MM.1S (cell line): ENCODE data around the gene LLGL1.

ENCODE experiments used
- DNase-seq: peaks from one replicate; pipeline ENCODE4 v3.0.0-alpha.2; 2015
- H2AFZ ChIP-seq: fragments of 300-600 bp; sonication (generic); 2 replicates; pipeline ENCODE4 v1.6.0; 2016; ENCODE audit warnings: antibody characterized with exemption, low read length
- H3F3A ChIP-seq: fragments of 300-600 bp; sonication (generic); 2 replicates; pipeline ENCODE4 v1.6.1; 2016; ENCODE audit warnings: mild to moderate bottlenecking, antibody characterized with exemption, low read length, moderate library complexity, mixed read lengths; ENCODE audit not compliant: insufficient read depth
- H3K27ac ChIP-seq: fragments of 300-600 bp; sonication (generic); 2 replicates; pipeline ENCODE4 v1.5.1; 2016; ENCODE audit warnings: mild to moderate bottlenecking, low read length
- H3K27me3 ChIP-seq: fragments of 300-600 bp; sonication (generic); replicated peaks from 2 replicates; pipeline ENCODE4 v1.6.0; 2016; ENCODE audit warnings: low read length; ENCODE audit not compliant: insufficient read depth
- H3K36me3 ChIP-seq: fragments of 300-600 bp; sonication (generic); replicated peaks from 2 replicates; pipeline ENCODE4 v1.6.1; 2016; ENCODE audit warnings: mild to moderate bottlenecking, low read length, mixed read lengths; ENCODE audit not compliant: insufficient read depth
- H3K4me1 ChIP-seq: fragments of 300-600 bp; sonication (generic); 2 replicates; pipeline ENCODE4 v1.6.1; 2016; ENCODE audit warnings: low read length, mixed read lengths
- H3K4me2 ChIP-seq: fragments of 300-600 bp; sonication (generic); 2 replicates; pipeline ENCODE4 v1.6.0; 2016; ENCODE audit warnings: low read depth, low read length
- H3K4me3 ChIP-seq: fragments of 300-600 bp; sonication (generic); 2 replicates; pipeline ENCODE4 v1.5.1; 2016; ENCODE audit warnings: low read length, mixed read lengths
- H3K79me2 ChIP-seq: fragments of 300-600 bp; sonication (generic); 2 replicates; pipeline ENCODE4 v1.6.1; 2016; ENCODE audit warnings: mixed run types, low read length, mixed read lengths
- H3K9ac ChIP-seq: fragments of 300-600 bp; sonication (generic); 2 replicates; pipeline ENCODE4 v1.6.1; 2016; ENCODE audit warnings: low read length, mixed read lengths
- H3K9me2 ChIP-seq: fragments of 300-600 bp; sonication (generic); replicated peaks from 2 replicates; pipeline ENCODE4 v1.6.1; 2016; ENCODE audit warnings: mild to moderate bottlenecking, low read length, mixed read lengths; ENCODE audit not compliant: insufficient read depth
- H3K9me3 ChIP-seq: fragments of 300-600 bp; sonication (generic); replicated peaks from 2 replicates; pipeline ENCODE4 v1.6.1; 2016; ENCODE audit warnings: mild to moderate bottlenecking, low read length, mixed read lengths; ENCODE audit not compliant: insufficient read depth
- H4K20me1 ChIP-seq: fragments of 300-600 bp; sonication (generic); 2 replicates; pipeline ENCODE4 v1.6.1; 2016; ENCODE audit warnings: mild to moderate bottlenecking, low read length, moderate library complexity, mixed read lengths; ENCODE audit not compliant: insufficient read depth
- EZH2 ChIP-seq: fragments of 300-600 bp; sonication (generic); optimal IDR thresholded peaks from 2 replicates; pipeline ENCODE3; 2017; ENCODE audit warnings: low read depth, mild to moderate bottlenecking, antibody characterized with exemption, low read length, mixed read lengths
- EZH2phosphoT487 ChIP-seq: fragments of 300-600 bp; sonication (generic); IDR thresholded peaks from 2 replicates; pipeline ENCODE4 v1.6.1; 2018; ENCODE audit warnings: antibody characterized with exemption, low read length
- TF ChIP-seq, protein P1 (sequence below): fragments of 300-600 bp; sonication (generic); IDR thresholded peaks from 2 replicates; pipeline ENCODE4 v1.5.1; 2016; ENCODE audit warnings: antibody characterized with exemption, low read length, mixed read lengths

LLGL1 gene

DNA sequence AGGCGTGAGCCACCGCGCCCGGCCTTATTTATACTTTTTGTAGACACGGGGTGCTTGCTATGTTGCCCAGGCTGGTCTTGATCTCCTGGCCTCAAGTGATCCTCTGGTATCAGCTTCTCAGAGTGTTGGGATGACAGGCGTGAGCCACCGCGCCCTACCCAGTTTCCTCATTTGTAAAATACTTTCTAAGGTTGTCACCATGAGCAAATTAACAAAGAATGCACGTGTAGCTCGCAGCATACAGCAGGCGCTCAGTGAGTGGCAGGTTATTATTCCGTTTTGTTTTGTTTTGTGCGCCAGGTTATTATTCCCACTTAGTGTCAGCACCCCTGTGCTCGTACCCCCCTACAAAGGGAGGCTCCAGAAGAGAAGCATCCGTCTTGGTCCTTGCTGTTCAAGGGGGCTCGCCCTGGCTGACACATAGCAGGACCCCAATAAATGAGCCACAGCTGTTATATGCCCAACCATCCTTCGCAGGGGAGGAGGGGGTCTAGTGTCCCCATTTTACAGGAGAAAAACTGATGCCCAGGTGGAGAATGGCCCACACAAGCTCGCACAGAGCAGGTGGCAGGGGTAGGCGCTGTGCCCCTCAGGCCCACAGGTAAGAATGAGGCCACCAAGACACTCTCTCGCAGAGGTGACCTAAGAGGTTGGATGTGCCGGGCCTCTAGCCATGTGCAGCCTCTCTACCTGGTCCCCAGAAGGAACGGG lies 34.3 kb downstream of the LLGL1 start:
- H3K9me3 ChIP-seq, result no peaks in the 10 kb centered on the region
- no peaks in the 10 kb centered on the region for H3K36me3 ChIP-seq
- H3K9me2 ChIP-seq, result no peaks in the 10 kb centered on the region
- peak overlapping the region; percentile 77 for H3K4me2 ChIP-seq
- H3F3A ChIP-seq, result peaks cover 29% of the 10 kb centered on the region
- H2AFZ ChIP-seq, result peak overlapping the region; percentile 92
- no peak for DNase-seq
- H3K79me2 ChIP-seq, result peaks cover 47% of the 10 kb centered on the region
- H3K4me1 ChIP-seq, result peaks cover 23% of the 10 kb centered on the region
- TF ChIP-seq EZH2phosphoT487 (no peak), EZH2 (no peak)
- TF ChIP-seq, protein P1, sequence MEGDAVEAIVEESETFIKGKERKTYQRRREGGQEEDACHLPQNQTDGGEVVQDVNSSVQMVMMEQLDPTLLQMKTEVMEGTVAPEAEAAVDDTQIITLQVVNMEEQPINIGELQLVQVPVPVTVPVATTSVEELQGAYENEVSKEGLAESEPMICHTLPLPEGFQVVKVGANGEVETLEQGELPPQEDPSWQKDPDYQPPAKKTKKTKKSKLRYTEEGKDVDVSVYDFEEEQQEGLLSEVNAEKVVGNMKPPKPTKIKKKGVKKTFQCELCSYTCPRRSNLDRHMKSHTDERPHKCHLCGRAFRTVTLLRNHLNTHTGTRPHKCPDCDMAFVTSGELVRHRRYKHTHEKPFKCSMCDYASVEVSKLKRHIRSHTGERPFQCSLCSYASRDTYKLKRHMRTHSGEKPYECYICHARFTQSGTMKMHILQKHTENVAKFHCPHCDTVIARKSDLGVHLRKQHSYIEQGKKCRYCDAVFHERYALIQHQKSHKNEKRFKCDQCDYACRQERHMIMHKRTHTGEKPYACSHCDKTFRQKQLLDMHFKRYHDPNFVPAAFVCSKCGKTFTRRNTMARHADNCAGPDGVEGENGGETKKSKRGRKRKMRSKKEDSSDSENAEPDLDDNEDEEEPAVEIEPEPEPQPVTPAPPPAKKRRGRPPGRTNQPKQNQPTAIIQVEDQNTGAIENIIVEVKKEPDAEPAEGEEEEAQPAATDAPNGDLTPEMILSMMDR, result no peak
- peak overlapping the region; percentile 72; the same call in 1 of the 2 replicates for H3K27ac ChIP-seq
- H4K20me1 ChIP-seq, result peaks cover 16% of the 10 kb centered on the region
- H3K9ac ChIP-seq, result peak overlapping the region; percentile 75
- peak overlapping the region; percentile 91 for H3K4me3 ChIP-seq
- H3K27me3 ChIP-seq, result no peaks in the 10 kb centered on the region

DNA sequence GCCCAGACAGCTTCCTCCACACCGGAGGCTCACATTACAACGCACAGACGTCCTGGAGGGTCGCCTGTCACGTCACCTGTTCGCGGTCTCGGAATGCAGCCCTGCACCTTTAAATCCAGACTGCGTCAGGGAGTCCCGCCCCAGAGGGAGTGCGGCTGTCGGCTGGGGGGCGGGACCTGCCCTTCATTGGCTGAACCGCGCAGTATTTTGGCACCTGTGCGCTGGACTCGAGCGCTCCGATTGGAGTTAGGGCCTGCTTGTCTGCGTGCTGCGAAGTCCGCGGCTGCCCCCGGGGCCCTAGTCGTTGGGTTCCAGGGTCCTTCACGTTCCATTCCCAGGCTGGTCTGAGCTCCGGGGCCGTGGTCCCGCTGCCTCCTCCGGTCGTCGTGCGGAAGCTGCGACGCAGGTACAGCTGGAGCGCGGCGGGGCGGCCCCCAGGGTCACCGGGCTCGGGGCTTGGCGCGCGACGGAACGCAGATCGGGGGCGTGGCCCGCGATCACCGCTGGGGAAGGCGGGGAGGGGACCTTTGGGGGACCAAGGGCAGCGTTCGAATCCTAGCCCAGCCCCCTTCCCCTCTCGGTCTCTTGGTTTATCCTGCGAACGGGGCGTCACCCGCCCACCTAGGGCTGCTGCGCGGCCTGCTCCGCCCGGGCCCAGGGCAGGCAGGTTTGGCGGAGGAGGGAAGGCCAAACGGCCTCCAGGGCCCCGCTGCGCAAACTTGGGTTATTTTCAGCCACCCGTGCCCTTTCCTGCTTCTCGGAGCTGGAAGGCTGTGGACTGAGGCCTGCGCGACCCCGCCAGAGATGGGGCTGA lies 35.1 kb downstream of the LLGL1 start, which contains the start of gene MIEF2:
Gene MIEF2, plus strand, starts transcription at position 331 of the 814 bp plus-strand sequence. CDS start 2,059 bp downstream, outside the sequence.
- TF ChIP-seq, protein P1, result no peak
- TF ChIP-seq EZH2phosphoT487 (no peak), EZH2 (no peak)
- Histone ChIP-seq H2AFZ (peak within 1 kb of the TSS; percentile 92), H3K79me2 (peaks cover 43% of the 10 kb centered on the region), H3K4me1 (peaks cover 23% of the 10 kb centered on the region), H3K9me2 (no peaks in the 10 kb centered on the region), H3K27ac (peak within 1 kb of the TSS; percentile 72), H3K4me2 (peak within 1 kb of the TSS; percentile 77), H3K4me3 (peak within 1 kb of the TSS; percentile 91), H3F3A (peaks cover 29% of the 10 kb centered on the region), H3K36me3 (no peaks in the 10 kb centered on the region), H3K9me3 (no peaks in the 10 kb centered on the region), H4K20me1 (peaks cover 15% of the 10 kb centered on the region), H3K9ac (peak within 1 kb of the TSS; percentile 75), H3K27me3 (no peaks in the 10 kb centered on the region)
- peak; percentile 98 for DNase-seq

DNA sequence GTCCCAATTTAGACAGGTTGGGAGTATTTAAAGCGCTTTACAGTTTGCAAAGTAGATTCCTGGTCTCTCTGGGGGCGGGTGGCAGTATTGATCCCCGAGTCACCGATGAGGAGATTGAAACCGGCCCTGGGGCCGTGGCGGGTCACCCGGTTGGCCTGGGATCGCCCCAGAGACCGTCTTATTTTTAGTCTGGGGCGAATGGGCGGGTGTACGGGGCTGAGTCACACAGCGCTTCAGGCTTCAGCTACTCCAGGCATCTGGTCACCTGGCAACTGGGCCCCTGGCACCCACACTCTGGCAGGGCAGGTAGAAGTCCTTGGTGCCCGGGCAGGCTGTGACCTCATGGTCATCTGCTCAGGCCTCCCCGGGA lies 35.7 kb downstream of the LLGL1 start:
- Histone ChIP-seq H3K79me2 (peaks cover 37% of the 10 kb centered on the region), H3K4me2 (peak overlapping the region; percentile 77), H3K9me3 (no peaks in the 10 kb centered on the region), H3K9me2 (no peaks in the 10 kb centered on the region), H4K20me1 (peaks cover 9% of the 10 kb centered on the region), H3K36me3 (no peaks in the 10 kb centered on the region), H3K4me3 (peak overlapping the region; percentile 91), H3K27ac (peak overlapping the region; percentile 72), H3F3A (peaks cover 29% of the 10 kb centered on the region), H3K9ac (peak overlapping the region; percentile 75), H2AFZ (peak overlapping the region; percentile 92), H3K27me3 (no peaks in the 10 kb centered on the region), H3K4me1 (peaks cover 23% of the 10 kb centered on the region)
- TF ChIP-seq, protein P1, result no peak
- no peak for TF ChIP-seq EZH2
- TF ChIP-seq EZH2phosphoT487, result no peak
- peak; percentile 57 for DNase-seq
